SK-N-SH (cell line): ENCODE data around the gene THYN1. TPM values are rescaled to one million over a fixed set of nuclear protein-coding genes. Genes with fewer than 3 reads are reported as not detected.

ENCODE experiments used
- CTCF ChIA-PET: fragments of 300-600, 350-600 bp; formaldehyde crosslinking; extraction: SDS; loops from one replicate; lab custom pipeline; 2021; lab: Yijun Ruan, JAX
- POLR2A ChIA-PET: fragments of 350-600 bp; sonication (Branson Sonifier 250); formaldehyde crosslinking; extraction: SDS; loops from one replicate; lab custom pipeline; 2020; ENCODE audit warnings: antibody characterized with exemption, inconsistent platforms; lab: Yijun Ruan, JAX
- DNase-seq: peaks from one replicate; pipeline ENCODE4 v3.0.0; 2012
- H2AFZ ChIP-seq: fragments of 200-600 bp; sonication (generic); 2 replicates; pipeline ENCODE4 v1.8.1; 2016; ENCODE audit warnings: antibody characterized with exemption, mild to moderate bottlenecking, low read depth
- H3F3A ChIP-seq: fragments of 200-600 bp; sonication (generic); replicated peaks from 2 replicates; pipeline ENCODE3; 2016; ENCODE audit warnings: antibody characterized with exemption, mild to moderate bottlenecking; ENCODE audit not compliant: insufficient read depth
- H3K27ac ChIP-seq, 2 experiments: fragments of 200-500 bp in 1 of 2; fragments of 200-600 bp in 1 of 2; sonication (Bioruptor generic) in 1 of 2; sonication (generic), shearing (Covaris generic) in 1 of 2; 2 replicates each; pipeline versions ENCODE4 v1.5.1 to v1.6.1; 2014 to 2016; ENCODE audit warnings: low read depth in 2 of 2, inconsistent platforms in 1 of 2, low read length in 1 of 2, mild to moderate bottlenecking in 1 of 2, mixed read lengths in 1 of 2
- H3K27me3 ChIP-seq: fragments of 200-600 bp; sonication (generic), shearing (Covaris generic); 2 replicates; pipeline ENCODE4 v1.6.1; 2016; ENCODE audit warnings: mixed run types; ENCODE audit not compliant: insufficient read depth
- H3K36me3 ChIP-seq, 2 experiments: fragments of 200-500 bp in 1 of 2; fragments of 200-600 bp in 1 of 2; sonication (Bioruptor generic) in 1 of 2; sonication (generic) in 1 of 2; replicated peaks in 1 of 2; 2 replicates each; pipeline versions ENCODE3 to v1.5.1; 2014 to 2016; ENCODE audit warnings: low read length in 1 of 2, mild to moderate bottlenecking in 1 of 2; ENCODE audit not compliant: insufficient read depth in 2 of 2, control insufficient read depth in 1 of 2
- H3K4me1 ChIP-seq, 2 experiments: fragments of 200-500 bp in 1 of 2; fragments of 200-600 bp in 1 of 2; sonication (Bioruptor generic) in 1 of 2; sonication (generic), shearing (Covaris generic) in 1 of 2; 2 replicates each; pipeline versions ENCODE4 v1.5.1 to v1.6.1; 2014 to 2016; ENCODE audit warnings: low read depth in 1 of 2, low read length in 1 of 2, mixed run types in 1 of 2; ENCODE audit not compliant: insufficient read depth in 2 of 2, control insufficient read depth in 1 of 2
- H3K4me2 ChIP-seq: fragments of 200-600 bp; sonication (generic), shearing (Covaris generic); 2 replicates; pipeline ENCODE4 v1.6.1; 2017; ENCODE audit warnings: mixed run types
- H3K4me3 ChIP-seq, 2 experiments: fragments of 200-500 bp in 1 of 2; fragments of 200-600 bp in 1 of 2; sonication (Bioruptor generic) in 1 of 2; sonication (generic), shearing (Covaris generic) in 1 of 2; 2 replicates each; pipeline versions ENCODE4 v1.5.1 to v1.8.1; 2014 to 2016; ENCODE audit warnings: low read depth in 2 of 2, inconsistent platforms in 1 of 2, low read length in 1 of 2, mild to moderate bottlenecking in 1 of 2, mixed read lengths in 1 of 2, moderate library complexity in 1 of 2
- H3K79me2 ChIP-seq: fragments of 200-600 bp; sonication (generic); 2 replicates; pipeline ENCODE4 v1.8.1; 2017; ENCODE audit warnings: mild to moderate bottlenecking; ENCODE audit not compliant: insufficient read depth
- H3K9ac ChIP-seq: fragments of 200-600 bp; sonication (generic); 2 replicates; pipeline ENCODE4 v1.6.1; 2017; ENCODE audit warnings: mixed run types
- H3K9me2 ChIP-seq: fragments of 200-600 bp; sonication (generic); 2 replicates; pipeline ENCODE4 v1.6.1; 2017; ENCODE audit warnings: mixed run types
- H3K9me3 ChIP-seq: fragments of 200-600 bp; sonication (generic); 2 replicates; pipeline ENCODE4 v1.6.1; 2017; ENCODE audit warnings: mixed run types, mild to moderate bottlenecking, moderate library complexity
- H4K20me1 ChIP-seq: fragments of 200-600 bp; sonication (generic); 2 replicates; pipeline ENCODE4 v1.6.1; 2017; ENCODE audit warnings: mild to moderate bottlenecking, mixed run types; ENCODE audit not compliant: insufficient read depth
- CTCF ChIP-seq: fragments of 200-600 bp; sonication (generic); IDR thresholded peaks from 2 replicates; pipeline ENCODE4 v1.6.1; 2017; ENCODE audit warnings: antibody characterized with exemption, mild to moderate bottlenecking, moderate library complexity
- EZH2phosphoT487 ChIP-seq: fragments of 200-600 bp; sonication (generic); IDR thresholded peaks from 2 replicates; pipeline ENCODE4 v1.6.1; 2017; ENCODE audit warnings: low read depth, mixed run types, mild to moderate bottlenecking, antibody characterized with exemption, moderate library complexity, borderline replicate concordance
- GABPA ChIP-seq: IDR thresholded peaks from 2 replicates; pipeline ENCODE4 v1.4.0; 2012; ENCODE audit warnings: low read depth, mild to moderate bottlenecking
- GATA2 ChIP-seq: sonication (generic); formaldehyde crosslinking; IDR thresholded peaks from 2 replicates; pipeline ENCODE4 v1.5.0; 2020; ENCODE audit warnings: mild to moderate bottlenecking, missing genetic modification reagents
- IRF3 ChIP-seq: fragments of 150-350 bp; IDR thresholded peaks from 2 replicates; pipeline ENCODE4 v1.6.1; 2016; ENCODE audit warnings: mild to moderate bottlenecking, low read depth, low read length
- MAX ChIP-seq: IDR thresholded peaks from 2 replicates; pipeline ENCODE4 v1.4.0; 2012; ENCODE audit warnings: low read depth
- NRF1 ChIP-seq: IDR thresholded peaks from 2 replicates; pipeline ENCODE4 v1.6.1; 2012; ENCODE audit warnings: low read depth, mild to moderate bottlenecking, low read length
- PBX3 ChIP-seq: IDR thresholded peaks from 2 replicates; pipeline ENCODE4; 2012
- RAD21 ChIP-seq: IDR thresholded peaks from 2 replicates; pipeline ENCODE4 v1.6.1; 2012; ENCODE audit warnings: mild to moderate bottlenecking, low read length
- RCOR1 ChIP-seq: fragments of 150-350 bp; IDR thresholded peaks from 2 replicates; pipeline ENCODE4 v1.6.1; 2017; ENCODE audit warnings: antibody characterized with exemption, low read length
- SMC3 ChIP-seq: IDR thresholded peaks from 2 replicates; pipeline ENCODE4 v1.6.1; 2012; ENCODE audit warnings: low read depth, low read length, improper control_type of control experiment
- TAF1 ChIP-seq: IDR thresholded peaks from 2 replicates; pipeline ENCODE4 v1.6.1; 2012; ENCODE audit warnings: low read depth, mild to moderate bottlenecking, low read length, moderate library complexity, borderline replicate concordance
- TCF12 ChIP-seq: IDR thresholded peaks from 2 replicates; pipeline ENCODE4 v1.4.0; 2012
- USF1 ChIP-seq: IDR thresholded peaks from 2 replicates; pipeline ENCODE4 v1.4.0; 2012; ENCODE audit warnings: low read depth, borderline replicate concordance
- ZBTB33 ChIP-seq: IDR thresholded peaks from 2 replicates; pipeline ENCODE4 v1.4.0; 2012; ENCODE audit warnings: low read depth, borderline replicate concordance
- WGBS: methylation state at CpG from one replicate; pipeline ENCODE4 v1.1.6; 2017; ENCODE audit warnings: low lambda C conversion rate; 5-methylcytosine and 5-hydroxymethylcytosine counted together
- polyA plus RNA-seq, 3 experiments: library from polyadenylated mRNA; depleted of rRNA; stranded (reverse); fragments of >200 nt; gene quantifications; 2 replicates each; pipeline ENCODE4 v1.2.3, GENCODE V29; 2012

Gene THYN1
- polyA plus RNA-seq, 1 of the 3 experiments (the other 2 are of a cell fraction): 61.8 TPM

GRCh38 chr11:134207538-134208239 is 45.5 kb downstream of the THYN1 start:
- POLR2A ChIA-PET: no interaction called here

More at GRCh38 chr11:134207538-134208239, 45.5 kb downstream of the THYN1 start:
- Histone ChIP-seq H3K4me1 (peaks cover 0 to 14% of the 10 kb centered on the region in 2 experiments; a peak in 2 of 4 replicates), H3K36me3 (peaks cover 54 to 58% of the 10 kb centered on the region in 2 experiments), H2AFZ (no peak overlapping the region), H3K9me2 (no peaks in the 10 kb centered on the region), H3K9ac (no peak overlapping the region), H3K4me3 (no peak overlapping the region; a peak in 1 of 4 replicates), H3K79me2 (peaks cover 25% of the 10 kb centered on the region), H3F3A (peaks cover 9% of the 10 kb centered on the region), H3K27me3 (no peaks in the 10 kb centered on the region), H3K4me2 (no peak overlapping the region), H3K9me3 (no peaks in the 10 kb centered on the region), H3K27ac (no peak overlapping the region), H4K20me1 (no peaks in the 10 kb centered on the region)
- TF ChIP-seq ZBTB33: no peak
- TF ChIP-seq PBX3: no peak
- no peak for TF ChIP-seq NRF1
- TF ChIP-seq GABPA: no peak
- no peak for TF ChIP-seq EZH2phosphoT487
- no peak for TF ChIP-seq GATA2 (CRISPR knock-in tag)
- TF ChIP-seq CTCF: peak; percentile 82
- TF ChIP-seq SMC3: peak; percentile 12; the same call in 1 of the 2 replicates
- no peak for TF ChIP-seq IRF3
- no peak for TF ChIP-seq RCOR1
- peak; percentile 39 for TF ChIP-seq RAD21
- no peak for TF ChIP-seq USF1
- TF ChIP-seq TAF1: no peak
- no peak for TF ChIP-seq MAX
- no peak for TF ChIP-seq TCF12
- CTCF ChIA-PET: interaction anchor here (0.6 to 2.2 kb wide), 9 partner anchors 8 to 62 kb away, joined by 3 to 14 read pairs (median 6); partner anchors contain the start of genes NCAPD3 and VPS26B
- no peak for DNase-seq
- 90% methylated on average over 16 of the region's 16 CpGs for WGBS
